ENCODE measurements around the gene AIFM3.

GRCh38 chr22:20953668-20954500 lies 13.2 kb upstream of the AIFM3 start:
- TF ChIP-seq JUND (IDR thresholded peaks at IDR 0.05) (peak in 1 of 2 donors; percentile 76), MAX (IDR thresholded peaks at IDR 0.05) (no peak), CTCF (IDR thresholded peaks at IDR 0.05; ENCODE audit: low read depth, low read length, missing input control) (no peak)

Measured in liver (tissue), 3 donors.